GM18861 (cell line): Measurements from ENCODE around the gene ADCY10.
"Not testable (repeated sequence)": the region's sequence is repeated elsewhere in the genome, so short reads cannot be mapped to it uniquely, and the experiment has no call there.

Source experiments
- ATAC-seq: cut with Tn5 transposase; IDR thresholded peaks from one replicate; pipeline ENCODE4 v1.9.1; 2021; ENCODE audit not compliant: unreplicated experiment

The ADCY10 gene, protein sequence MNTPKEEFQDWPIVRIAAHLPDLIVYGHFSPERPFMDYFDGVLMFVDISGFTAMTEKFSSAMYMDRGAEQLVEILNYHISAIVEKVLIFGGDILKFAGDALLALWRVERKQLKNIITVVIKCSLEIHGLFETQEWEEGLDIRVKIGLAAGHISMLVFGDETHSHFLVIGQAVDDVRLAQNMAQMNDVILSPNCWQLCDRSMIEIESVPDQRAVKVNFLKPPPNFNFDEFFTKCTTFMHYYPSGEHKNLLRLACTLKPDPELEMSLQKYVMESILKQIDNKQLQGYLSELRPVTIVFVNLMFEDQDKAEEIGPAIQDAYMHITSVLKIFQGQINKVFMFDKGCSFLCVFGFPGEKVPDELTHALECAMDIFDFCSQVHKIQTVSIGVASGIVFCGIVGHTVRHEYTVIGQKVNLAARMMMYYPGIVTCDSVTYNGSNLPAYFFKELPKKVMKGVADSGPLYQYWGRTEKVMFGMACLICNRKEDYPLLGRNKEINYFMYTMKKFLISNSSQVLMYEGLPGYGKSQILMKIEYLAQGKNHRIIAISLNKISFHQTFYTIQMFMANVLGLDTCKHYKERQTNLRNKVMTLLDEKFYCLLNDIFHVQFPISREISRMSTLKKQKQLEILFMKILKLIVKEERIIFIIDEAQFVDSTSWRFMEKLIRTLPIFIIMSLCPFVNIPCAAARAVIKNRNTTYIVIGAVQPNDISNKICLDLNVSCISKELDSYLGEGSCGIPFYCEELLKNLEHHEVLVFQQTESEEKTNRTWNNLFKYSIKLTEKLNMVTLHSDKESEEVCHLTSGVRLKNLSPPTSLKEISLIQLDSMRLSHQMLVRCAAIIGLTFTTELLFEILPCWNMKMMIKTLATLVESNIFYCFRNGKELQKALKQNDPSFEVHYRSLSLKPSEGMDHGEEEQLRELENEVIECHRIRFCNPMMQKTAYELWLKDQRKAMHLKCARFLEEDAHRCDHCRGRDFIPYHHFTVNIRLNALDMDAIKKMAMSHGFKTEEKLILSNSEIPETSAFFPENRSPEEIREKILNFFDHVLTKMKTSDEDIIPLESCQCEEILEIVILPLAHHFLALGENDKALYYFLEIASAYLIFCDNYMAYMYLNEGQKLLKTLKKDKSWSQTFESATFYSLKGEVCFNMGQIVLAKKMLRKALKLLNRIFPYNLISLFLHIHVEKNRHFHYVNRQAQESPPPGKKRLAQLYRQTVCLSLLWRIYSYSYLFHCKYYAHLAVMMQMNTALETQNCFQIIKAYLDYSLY (N-terminal part only)

DNA sequence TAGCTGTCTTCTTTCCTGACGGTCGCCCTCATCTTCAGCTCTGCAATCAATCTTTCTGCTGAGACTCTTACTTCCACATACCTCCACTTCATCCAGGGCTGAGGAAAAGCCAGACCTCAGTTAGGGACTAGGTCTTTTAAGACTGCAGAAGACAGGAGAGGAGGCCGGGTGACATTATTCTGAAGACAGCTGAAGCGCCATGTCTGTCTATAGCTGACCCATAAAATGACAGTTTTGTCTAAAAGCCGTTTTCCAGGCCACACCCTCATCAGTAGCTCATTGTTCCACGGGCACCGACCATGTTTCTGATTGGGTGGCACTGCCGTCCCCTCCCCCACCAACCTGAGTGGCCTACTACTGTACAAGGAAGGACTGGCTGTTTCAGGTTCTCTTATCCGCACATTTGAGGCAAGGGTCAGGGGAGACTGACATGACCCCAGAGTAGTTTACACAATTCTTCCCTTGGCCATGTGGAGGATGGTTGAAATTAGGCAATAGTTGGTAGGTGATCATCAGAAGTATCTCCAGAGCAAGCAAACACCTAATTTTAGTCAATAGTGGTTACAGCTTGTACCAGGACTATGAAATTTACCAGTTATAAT, at the start of gene ADCY10:
TSS of gene ADCY10 (minus strand) at position 240 of the 602 bp plus-strand sequence. CDS start 8,994 bp downstream, outside the sequence.
- ATAC-seq: no peak

DNA sequence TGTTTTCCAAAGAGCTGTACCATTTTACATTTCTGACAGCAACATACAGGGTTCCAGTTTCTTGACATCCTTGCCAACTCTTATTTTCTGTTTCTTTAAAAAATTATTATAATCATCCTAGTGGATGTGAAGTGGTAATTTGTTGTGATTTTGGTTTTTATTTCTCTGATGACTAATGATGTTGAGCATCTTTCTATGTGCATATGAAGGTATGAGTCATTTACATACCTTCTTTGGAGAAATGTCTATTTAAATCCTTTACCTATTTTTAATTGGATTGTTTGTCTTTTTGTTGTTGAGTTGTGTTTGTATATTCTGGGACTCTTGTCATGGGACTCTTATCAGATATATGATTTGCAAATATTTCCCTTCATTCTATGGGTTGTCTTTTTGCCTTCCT, 43.8 kb upstream of the ADCY10 start:
- no peak for ATAC-seq

DNA sequence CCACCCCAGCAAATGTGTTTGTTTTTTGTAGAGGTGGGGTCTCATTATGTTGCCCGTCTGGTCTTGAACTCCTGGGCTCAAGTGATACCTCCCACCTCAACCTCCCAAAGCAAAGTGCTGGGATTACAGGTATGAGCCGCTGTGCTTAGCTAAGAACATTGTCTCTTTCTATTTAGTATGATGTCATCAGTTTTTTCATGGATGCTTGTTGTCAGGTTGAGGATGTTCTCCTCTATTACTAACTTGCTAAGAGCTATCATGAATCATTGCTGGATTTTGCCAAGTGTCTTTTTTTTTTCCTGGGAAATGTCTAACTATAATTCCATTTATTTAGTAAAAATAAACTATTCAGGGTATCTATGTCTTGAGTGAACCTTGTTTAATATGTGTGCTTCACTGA, 42.0 kb upstream of the ADCY10 start:
- ATAC-seq: no peak

DNA sequence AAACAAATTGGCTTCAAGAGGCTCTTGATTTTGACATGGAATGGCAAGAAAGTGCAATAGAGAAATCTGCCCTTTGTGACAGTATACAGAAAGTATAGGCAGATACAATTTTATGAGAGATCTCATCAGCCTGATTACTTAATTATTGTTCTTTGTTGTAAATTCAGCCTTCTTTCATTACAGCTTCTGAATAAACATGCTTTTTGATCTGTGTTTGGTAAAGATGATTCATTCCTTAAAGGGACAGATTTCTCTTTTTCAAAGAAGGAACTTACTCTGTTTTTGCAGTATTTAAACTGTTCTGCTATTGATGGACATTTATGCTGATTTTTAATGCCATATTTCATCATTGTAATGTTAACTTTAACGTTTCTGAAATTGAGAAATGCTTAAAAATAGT, 36.6 kb upstream of the ADCY10 start:
- ATAC-seq: no peak

DNA sequence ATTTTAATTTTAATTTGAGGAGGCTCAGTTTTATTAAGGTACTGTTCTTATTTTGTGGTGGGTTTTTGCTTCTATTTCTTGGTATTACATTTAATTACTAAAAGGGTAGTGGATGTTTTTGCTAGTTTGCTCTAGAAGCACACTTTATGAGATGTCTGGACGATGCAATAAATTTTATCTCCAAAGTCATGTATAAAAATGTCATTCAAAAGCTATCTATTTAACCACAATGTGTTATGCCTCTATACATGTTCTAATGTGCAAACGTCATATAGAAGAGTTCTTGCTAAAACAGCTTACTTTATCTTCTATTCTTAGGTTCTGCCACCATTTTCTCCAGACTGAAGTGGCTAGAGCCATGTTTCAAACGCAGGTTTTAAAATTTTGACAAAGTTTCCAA, 35.9 kb upstream of the ADCY10 start:
- ATAC-seq: no peak

DNA sequence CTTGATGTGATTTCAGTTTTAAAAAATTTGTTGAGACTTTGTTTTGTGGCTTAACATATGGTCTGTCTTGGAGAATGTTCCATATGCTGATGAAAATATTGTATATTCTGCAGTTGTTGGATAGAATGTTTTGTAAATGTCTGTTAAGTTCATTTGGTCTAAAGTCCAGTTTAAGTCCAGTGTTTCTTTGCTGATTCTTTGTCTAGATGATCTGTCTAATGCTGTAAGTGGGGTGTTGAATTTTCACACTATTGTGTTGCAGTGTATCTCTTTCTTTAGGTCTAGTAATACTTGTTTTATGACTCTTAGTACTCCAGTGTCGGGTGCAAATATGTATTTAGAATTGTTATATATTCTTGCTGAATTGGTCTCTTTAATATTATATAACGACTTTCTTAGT, 33.8 kb upstream of the ADCY10 start:
- ATAC-seq: no peak

DNA sequence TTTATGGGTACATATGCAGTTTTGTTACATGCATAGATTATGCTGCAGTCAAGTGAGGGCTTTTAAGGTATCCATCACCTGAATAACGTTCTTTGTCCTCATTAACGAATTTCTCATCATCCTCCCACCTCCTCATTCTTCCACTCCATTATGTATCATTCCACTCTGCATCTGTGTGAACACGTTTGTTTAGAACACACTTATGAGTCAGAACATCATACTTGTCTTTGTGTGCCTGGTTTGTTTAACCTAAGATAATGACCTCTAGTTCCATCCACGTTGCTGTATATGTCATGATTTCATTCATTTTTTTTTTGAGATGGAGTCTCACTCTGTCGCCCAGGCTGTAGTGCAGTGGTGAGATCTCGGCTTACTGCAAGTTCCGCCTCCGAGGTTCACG, 29.6 kb upstream of the ADCY10 start:
- ATAC-seq: no peak

DNA sequence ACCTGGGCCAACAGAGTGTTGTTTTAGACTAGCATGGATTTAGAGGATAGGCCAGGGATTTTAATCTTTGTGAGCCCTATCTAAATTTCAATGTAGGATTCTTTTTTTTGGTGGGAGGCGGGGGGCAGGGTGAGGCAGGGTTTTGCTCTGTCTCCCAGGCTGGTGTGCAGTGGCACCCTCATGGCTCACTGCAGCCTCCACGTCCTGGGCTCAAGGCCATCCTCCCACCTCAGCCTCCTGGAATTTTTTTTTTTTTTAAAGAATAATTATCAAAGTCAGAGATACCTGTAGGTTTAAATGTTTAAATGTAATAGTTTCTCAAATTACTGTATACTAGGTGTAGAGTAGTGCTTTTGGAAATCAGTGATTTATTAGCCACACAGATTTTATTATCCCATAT, 26.3 kb upstream of the ADCY10 start:
- ATAC-seq: no peak

DNA sequence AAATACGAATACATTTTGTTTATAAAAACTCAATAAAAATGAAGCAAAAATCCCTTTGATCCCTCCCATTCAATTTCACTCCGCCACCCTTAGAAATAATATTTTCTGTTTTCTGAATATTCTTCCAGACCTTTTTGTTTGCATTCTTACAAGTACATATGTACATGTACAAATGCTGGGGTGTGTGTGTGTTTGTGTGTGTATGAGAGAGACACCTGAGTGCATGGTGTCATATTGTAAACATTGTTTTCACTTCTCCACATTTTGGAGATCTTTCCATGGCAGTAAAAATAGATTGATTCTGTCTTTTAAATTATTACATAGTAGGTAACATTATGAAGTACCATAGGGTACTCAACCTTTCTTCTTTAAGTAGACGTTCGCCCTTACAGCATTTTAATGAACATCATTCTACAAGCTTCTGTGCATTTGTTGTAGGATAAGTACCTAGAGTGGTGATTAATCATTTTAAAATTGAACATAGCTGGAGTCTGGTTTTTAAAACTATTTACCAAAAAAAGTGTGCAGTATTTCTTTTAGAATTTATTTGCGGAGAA, 24.2 kb upstream of the ADCY10 start:
- ATAC-seq: no peak

DNA sequence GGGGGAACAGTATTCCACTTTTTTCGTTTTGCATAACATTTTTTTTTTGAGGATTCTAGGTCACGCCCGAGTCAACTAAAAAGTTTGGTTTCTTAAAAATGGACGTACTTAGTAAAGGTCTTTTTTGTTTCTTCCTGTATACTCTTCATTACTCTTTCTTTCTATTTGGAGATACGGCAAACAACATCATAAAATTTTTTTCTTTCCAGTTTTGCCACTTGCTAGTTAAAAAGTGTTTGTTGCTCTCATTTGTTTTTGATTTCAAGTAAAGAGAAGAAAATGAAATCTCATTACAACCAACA, 23.7 kb upstream of the ADCY10 start:
- ATAC-seq: no peak

DNA sequence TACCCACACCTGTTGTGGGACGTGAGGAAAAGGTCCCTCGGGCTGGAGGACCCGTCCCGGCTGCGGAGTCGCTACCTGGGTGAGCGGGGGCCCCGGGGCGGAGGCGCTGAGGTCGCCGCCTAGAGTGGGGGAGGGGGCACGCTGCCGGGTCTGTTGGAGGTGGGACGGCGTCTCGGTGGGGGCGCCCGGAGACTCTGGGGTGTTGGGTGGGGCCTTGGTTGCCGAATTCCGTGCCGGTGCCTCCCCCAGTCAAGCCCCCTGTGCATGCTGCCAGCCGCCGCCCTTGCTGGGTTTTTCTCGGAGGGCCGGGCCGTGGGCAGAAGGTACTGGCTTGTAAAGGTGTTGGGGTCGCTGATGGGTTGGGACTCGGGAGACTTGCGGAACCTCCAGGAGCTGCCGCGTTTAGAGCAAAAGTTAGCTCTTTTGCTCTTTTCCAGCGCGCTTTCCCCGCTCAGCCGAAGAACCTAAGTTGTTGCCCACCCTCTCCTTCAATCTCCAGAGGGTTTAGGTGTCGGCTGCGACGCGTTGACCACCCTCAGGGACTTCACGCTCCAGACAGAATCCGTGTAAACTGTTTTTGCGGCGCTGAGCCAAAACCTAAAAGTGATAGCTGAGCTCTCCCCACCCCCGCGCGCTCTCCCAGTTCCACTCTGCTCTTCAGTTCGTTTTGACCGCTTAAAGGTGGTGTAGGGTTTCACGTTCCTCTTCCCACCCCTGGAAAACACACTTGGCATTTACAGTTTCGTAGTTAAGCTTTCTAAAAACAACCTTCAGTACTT, 23.2 kb upstream of the ADCY10 start, which contains the start of gene MPC2:
TSS of gene MPC2 (minus strand) at position 143 of the 779 bp plus-strand sequence. CDS start 1,231 bp downstream, outside the sequence.
- no peak for ATAC-seq

DNA sequence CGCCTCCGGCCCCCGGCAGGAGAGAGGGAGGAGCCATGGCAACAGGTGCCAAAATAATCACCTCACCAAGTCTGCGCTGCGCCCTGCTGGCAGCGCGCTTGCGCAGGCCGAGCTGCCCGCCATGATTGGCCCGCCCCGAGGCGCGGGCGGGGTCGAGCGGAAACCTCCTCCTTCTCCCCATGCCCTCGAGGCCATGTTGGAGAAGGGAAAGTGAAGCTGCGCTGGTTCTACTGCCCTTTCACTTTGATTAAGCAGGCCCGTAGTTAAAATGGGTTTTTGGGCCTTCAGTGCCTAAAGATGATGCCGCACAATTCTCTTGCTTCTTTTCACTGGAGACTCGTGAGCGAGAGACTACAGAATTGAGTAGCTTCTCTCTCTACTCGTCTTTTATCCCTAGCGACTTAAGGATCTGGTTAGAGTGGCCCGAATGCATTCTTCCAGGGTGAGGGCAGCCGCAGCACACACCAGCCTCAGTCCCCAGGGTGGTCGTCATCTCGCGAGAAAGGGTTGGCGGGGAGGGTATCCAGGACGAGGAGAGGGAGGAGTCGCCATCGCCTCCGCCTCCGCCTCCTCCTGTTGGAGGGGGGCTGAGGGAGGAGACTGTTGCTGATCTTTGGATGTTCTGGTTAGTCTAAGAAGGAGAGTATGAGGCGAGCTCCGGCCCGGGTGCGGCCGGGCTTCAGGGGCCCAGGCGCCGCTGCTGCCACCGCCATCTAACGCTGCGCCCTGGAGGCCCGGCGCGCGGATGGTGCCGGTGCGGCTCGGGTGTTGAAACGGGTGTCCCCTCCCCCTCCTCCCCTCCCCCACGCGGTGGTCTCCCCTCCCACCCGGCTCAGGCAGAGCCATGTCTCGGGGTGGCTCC, 22.4 kb upstream of the ADCY10 start, which contains the start of gene DCAF6:
TSS of gene DCAF6 (plus strand) at position 616 of the 862 bp plus-strand sequence. CDS start at position 845, 229 bp downstream.
- ATAC-seq: peak; percentile 79

DNA sequence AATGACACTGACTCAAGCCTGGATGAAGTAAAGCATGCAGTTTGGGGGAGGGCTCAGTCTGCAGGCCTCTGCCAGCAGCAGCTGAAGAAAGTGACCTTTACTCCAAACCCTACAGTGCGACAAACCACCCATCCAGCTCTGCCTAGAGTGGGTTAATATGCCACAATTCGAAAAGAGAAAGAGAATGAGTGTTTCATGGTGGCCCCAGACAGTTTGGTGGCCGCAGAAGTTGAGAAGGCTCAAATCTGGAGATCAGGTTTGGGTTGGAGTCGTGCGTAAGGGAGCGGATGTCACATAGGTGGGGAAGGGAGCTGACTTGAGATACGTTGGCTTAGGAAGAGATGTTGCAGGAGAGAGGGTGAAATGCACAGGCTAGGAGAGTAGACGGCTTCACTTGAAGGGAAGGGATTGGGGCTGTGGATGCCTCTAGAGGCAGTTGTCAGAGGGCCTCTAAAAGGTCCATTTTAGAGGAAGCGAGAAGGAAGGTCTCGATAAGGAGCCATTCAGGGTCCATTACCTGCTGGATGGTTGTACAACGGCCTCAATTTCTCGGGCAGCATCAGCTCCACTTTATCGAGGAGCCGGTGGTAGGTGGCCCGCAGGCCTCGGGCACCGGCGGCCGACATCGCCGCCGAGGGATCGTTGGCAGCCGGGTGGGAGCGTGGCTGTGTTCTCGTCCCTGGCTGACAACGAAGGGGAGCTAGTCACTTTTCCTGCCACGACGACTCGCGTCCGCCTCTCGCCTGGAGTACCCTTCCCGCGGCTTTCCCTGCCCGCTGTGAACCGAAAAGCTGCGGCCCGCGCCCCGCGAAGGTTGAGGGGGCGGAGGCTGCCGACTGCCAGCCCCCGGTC, 21.5 kb upstream of the ADCY10 start:
- peak; percentile 1 for ATAC-seq

DNA sequence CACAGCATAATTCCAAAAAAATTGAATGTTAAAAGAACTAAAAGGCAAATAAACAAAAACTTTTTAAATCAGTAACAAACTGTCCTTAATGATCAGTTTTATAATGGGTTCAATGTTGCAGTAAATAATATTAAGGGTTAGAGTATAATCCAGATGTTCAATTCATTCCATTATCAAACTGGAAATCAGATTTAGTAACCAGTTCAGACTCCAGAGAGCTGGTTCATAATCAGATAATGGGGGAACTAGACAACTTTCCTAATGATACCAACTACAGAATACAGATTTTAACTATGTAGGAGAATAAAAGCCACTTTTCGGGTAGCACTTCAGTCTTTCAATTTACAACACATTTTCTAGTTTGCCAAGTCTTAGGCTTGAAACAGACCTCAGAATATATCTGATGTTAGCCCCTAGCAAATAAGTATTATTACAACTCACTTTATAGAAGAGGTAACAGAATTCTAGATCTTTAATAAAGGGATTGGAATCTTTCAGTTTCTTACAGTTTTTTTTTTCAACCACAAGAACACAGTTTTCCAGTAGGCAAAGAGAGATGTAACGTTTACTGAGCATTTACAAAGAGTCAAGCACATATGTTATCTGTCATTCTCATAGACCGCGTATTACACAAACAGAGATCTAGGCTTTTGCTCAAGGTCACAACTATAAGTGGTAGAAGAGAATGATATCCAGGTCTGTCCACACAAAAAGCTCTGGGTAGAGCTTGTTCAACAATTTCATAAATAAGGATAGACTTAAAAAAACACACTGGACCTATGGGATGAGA, 20.7 kb upstream of the ADCY10 start:
- ATAC-seq: no peak

DNA sequence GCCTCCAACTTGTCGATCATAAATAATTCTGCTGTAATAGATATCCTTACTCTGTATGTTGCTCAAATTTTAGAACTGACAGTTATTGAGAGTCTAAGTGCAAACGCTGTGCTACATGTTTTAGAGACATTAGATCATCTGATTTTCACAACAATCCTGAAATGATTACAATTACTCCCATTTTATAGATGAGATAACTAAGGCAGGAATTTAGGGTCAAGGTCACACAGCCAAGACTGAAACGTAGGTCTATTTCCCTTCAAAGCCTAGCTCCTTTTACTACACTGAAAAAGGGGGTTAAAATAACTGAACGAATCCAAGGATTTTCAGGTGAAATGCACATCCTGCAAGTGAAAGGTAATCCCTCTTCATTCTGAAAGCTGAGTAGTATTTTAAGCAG, 19.9 kb upstream of the ADCY10 start:
- ATAC-seq: no peak

DNA sequence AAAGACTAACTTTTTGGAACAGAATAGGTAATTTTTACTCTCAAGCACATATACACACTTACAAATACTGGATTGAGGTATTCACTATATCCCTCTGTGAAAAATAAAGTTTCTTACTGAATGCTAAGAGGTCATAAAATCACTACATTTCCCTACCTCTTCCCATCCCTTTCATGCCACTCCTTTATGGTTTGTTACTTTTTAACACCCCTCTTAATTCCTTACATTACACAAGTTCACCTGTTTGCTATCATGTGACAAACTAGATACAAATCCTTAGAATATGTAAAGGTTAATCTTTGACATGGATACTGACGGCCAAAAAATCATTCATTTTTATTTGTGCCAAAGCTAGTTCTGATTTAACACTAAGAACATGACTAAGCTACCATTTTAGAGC, 15.8 kb upstream of the ADCY10 start:
- no peak for ATAC-seq

DNA sequence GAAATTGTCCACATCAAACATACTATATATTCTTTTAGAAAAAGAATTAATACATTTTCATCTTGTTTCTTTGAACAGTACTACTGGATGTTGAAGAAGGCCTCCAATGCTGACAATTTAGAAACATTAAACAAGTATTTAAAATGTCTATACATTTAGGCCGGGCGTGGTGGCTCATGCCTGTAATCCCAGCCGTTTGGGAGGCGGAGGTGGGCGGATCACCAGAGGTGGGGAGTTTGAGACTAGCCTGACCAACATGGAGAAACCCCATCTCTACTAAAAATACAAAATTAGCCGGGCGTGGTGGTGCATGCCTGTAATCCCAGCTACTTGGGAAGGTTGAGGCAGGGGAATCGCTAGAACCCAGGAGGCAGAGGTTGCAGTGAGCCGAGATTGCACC, 15.0 kb upstream of the ADCY10 start:
- ATAC-seq: not testable (repeated sequence)
